Neural cell (in vitro differentiated cells): ENCODE results near the gene MTERF2. TPM values are rescaled to one million over a fixed set of nuclear protein-coding genes. Genes with fewer than 3 reads are reported as not detected.

ENCODE experiments used
- H2AFZ ChIP-seq: fragments of 200-600, 300-800 bp; sonication (generic), shearing (Covaris generic); 2 replicates; pipeline ENCODE4 v1.6.0; 2014; ENCODE audit warnings: low read depth, mild to moderate bottlenecking, antibody characterized with exemption, low read length, moderate library complexity
- H3F3A ChIP-seq: fragments of 200-600 bp; shearing (Covaris generic); 2 replicates; pipeline ENCODE4 v1.6.1; 2016; ENCODE audit warnings: mild to moderate bottlenecking, moderate library complexity, mixed read lengths, antibody characterized with exemption, low read length; ENCODE audit not compliant: insufficient read depth, poor library complexity, severe bottlenecking
- H3K27ac ChIP-seq: fragments of 200-600, 300-800 bp; sonication (generic), shearing (Covaris generic); 2 replicates; pipeline ENCODE4 v1.5.1; 2014; ENCODE audit warnings: mild to moderate bottlenecking, low read length, moderate library complexity
- H3K27me3 ChIP-seq: fragments of 300-800, 200-600 bp; sonication (generic), shearing (Covaris generic); 2 replicates; pipeline ENCODE4 v1.6.0; 2014; ENCODE audit warnings: mild to moderate bottlenecking, low read depth, low read length, moderate library complexity; ENCODE audit not compliant: insufficient read depth
- H3K36me3 ChIP-seq: fragments of 300-800, 200-600 bp; sonication (generic), shearing (Covaris generic); 2 replicates; pipeline ENCODE4 v1.5.1; 2014; ENCODE audit warnings: mild to moderate bottlenecking, antibody characterized with exemption, low read length, moderate library complexity; ENCODE audit not compliant: insufficient read depth
- H3K4me2 ChIP-seq: fragments of 300-800, 200-600 bp; sonication (generic), shearing (Covaris generic); 2 replicates; pipeline ENCODE4 v1.6.0; 2014; ENCODE audit warnings: mild to moderate bottlenecking, low read length
- H3K4me3 ChIP-seq: fragments of 300-800, 200-600 bp; sonication (generic), shearing (Covaris generic); 2 replicates; pipeline ENCODE4 v1.5.1; 2014; ENCODE audit warnings: mild to moderate bottlenecking, low read length, moderate library complexity
- H3K79me2 ChIP-seq: fragments of 200-600 bp; shearing (Covaris generic); replicated peaks from 2 replicates; pipeline ENCODE4 v1.6.0; 2014; ENCODE audit warnings: mild to moderate bottlenecking, low read length, moderate library complexity; ENCODE audit not compliant: insufficient read depth
- H3K9ac ChIP-seq: fragments of 300-800, 200-600 bp; sonication (generic), shearing (Covaris generic); 2 replicates; pipeline ENCODE4 v1.6.1; 2016; ENCODE audit warnings: mild to moderate bottlenecking, low read length, mixed read lengths
- H3K9me2 ChIP-seq: fragments of 200-600 bp; shearing (Covaris generic); 2 replicates; pipeline ENCODE4 v1.6.1; 2016; ENCODE audit warnings: mild to moderate bottlenecking, low read length, mixed read lengths; ENCODE audit not compliant: insufficient read depth
- H3K9me3 ChIP-seq: fragments of 200-600, 300-800 bp; sonication (generic), shearing (Covaris generic); 2 replicates; pipeline ENCODE4 v1.6.1; 2016; ENCODE audit warnings: mild to moderate bottlenecking, mixed run types, low read length, moderate library complexity, mixed read lengths
- H4K20me1 ChIP-seq: fragments of 200-600 bp; shearing (Covaris generic); 2 replicates; pipeline ENCODE4 v1.6.1; 2016; ENCODE audit warnings: mild to moderate bottlenecking, mixed run types; ENCODE audit not compliant: insufficient read depth
- CTCF ChIP-seq: fragments of 450-650 bp; IDR thresholded peaks from 2 replicates; pipeline ENCODE4 v1.5.1; 2014; ENCODE audit warnings: antibody characterized with exemption, mild to moderate bottlenecking, moderate library complexity; ENCODE audit not compliant: poor library complexity, severe bottlenecking
- EP300 ChIP-seq: fragments of 450-650 bp; conservative IDR thresholded peaks from 2 replicates; pipeline ENCODE4 v1.6.1; 2014; ENCODE audit warnings: antibody characterized with exemption, mild to moderate bottlenecking, moderate library complexity; ENCODE audit not compliant: poor library complexity, severe bottlenecking
- EZH2 ChIP-seq: fragments of 200-600, 300-800 bp; shearing (Covaris generic), sonication (generic); IDR thresholded peaks from 2 replicates; pipeline ENCODE4 v1.6.1; 2014; ENCODE audit warnings: antibody characterized with exemption, low read length, borderline replicate concordance, mild to moderate bottlenecking; ENCODE audit not compliant: insufficient read depth, poor library complexity, severe bottlenecking
- MXI1 ChIP-seq: fragments of 450-650 bp; conservative IDR thresholded peaks from 2 replicates; pipeline ENCODE4 v1.6.1; 2014; ENCODE audit warnings: antibody characterized with exemption, mild to moderate bottlenecking; ENCODE audit not compliant: poor library complexity, severe bottlenecking
- POLR2AphosphoS5 ChIP-seq: IDR thresholded peaks from 2 replicates; pipeline ENCODE4 v1.6.1; 2012
- RAD21 ChIP-seq: fragments of 450-650 bp; conservative IDR thresholded peaks from 2 replicates; pipeline ENCODE4 v1.6.1; 2014; ENCODE audit warnings: antibody characterized with exemption, mild to moderate bottlenecking, moderate library complexity
- SMC3 ChIP-seq: fragments of 450-650 bp; conservative IDR thresholded peaks from 2 replicates; pipeline ENCODE4 v1.6.1; 2014; ENCODE audit warnings: antibody characterized with exemption, mild to moderate bottlenecking, moderate library complexity; ENCODE audit not compliant: poor library complexity
- TAF1 ChIP-seq: IDR thresholded peaks from 2 replicates; pipeline ENCODE4 v1.6.1; 2012; ENCODE audit warnings: low read depth
- polyA plus RNA-seq: library from polyadenylated mRNA; depleted of rRNA; stranded (reverse); fragments of >200 nt; gene quantifications from 2 replicates; pipeline ENCODE4 v1.2.3, GENCODE V29; 2014

The MTERF2 gene
- polyA plus RNA-seq, 1 donor from 2014 or later = 47.8 TPM

DNA sequence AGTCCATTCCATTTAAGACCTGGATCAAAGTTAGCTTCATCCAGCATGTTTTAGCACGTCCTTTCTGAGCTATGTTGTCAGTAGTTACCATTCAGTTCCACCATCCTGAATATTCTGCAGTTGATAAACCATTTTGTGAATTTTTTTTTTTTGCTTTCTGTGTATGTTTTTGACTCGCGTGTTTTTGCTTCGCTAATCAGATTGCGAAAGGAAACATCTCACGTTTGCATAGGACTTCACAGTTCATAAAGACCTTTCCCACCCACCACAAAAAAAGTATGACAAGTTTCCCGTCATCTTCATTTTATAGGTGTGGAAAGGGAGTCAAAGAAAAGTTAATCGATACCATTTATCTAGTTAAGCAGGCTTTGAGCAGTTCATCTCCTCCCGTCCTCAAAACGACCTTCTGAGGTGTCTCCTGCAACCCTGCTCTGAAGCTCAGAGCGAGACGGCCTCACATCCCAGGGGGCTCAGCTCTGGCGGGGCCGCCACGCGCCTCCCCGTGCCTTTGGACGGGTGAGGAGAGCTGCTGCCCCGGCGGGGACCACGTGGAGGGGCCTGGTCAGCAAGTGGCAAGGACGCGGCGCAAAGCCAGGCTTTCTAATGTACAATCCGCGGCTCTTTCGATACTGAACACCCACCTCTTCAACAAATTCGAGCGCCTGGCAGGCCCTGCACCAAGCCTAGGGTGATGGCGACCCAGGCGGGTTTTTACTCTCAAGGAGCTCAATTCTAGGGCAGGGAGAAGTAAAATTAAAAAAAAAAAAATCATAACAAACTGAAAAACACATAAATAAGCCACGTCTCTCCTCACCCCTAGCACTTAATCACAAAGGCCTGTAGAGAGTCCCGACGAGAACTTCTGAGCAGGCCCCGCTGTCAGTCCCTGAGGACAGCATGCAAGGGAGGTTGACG lies 32.2 kb downstream of the MTERF2 start:
- TF ChIP-seq EZH2 = no peak
- TF ChIP-seq CTCF = no peak
- no peak for TF ChIP-seq POLR2AphosphoS5
- TF ChIP-seq EP300 = no peak
- TF ChIP-seq TAF1 = no peak
- TF ChIP-seq SMC3 = no peak
- no peak for TF ChIP-seq MXI1
- TF ChIP-seq RAD21 = no peak
- no peaks in the 10 kb centered on the region for H4K20me1 ChIP-seq
- H2AFZ ChIP-seq = peak overlapping the region; percentile 22
- peak overlapping the region; percentile 77 for H3K9ac ChIP-seq
- H3K79me2 ChIP-seq = peaks cover 25% of the 10 kb centered on the region
- no peaks in the 10 kb centered on the region for H3K36me3 ChIP-seq
- H3K4me3 ChIP-seq = peak overlapping the region; percentile 90
- H3K9me3 ChIP-seq = no peaks in the 10 kb centered on the region
- H3F3A ChIP-seq = no peaks in the 10 kb centered on the region
- peak overlapping the region; percentile 69 for H3K27ac ChIP-seq
- peak overlapping the region; percentile 3 for H3K4me2 ChIP-seq
- H3K9me2 ChIP-seq = no peaks in the 10 kb centered on the region
- no peaks in the 10 kb centered on the region for H3K27me3 ChIP-seq

DNA sequence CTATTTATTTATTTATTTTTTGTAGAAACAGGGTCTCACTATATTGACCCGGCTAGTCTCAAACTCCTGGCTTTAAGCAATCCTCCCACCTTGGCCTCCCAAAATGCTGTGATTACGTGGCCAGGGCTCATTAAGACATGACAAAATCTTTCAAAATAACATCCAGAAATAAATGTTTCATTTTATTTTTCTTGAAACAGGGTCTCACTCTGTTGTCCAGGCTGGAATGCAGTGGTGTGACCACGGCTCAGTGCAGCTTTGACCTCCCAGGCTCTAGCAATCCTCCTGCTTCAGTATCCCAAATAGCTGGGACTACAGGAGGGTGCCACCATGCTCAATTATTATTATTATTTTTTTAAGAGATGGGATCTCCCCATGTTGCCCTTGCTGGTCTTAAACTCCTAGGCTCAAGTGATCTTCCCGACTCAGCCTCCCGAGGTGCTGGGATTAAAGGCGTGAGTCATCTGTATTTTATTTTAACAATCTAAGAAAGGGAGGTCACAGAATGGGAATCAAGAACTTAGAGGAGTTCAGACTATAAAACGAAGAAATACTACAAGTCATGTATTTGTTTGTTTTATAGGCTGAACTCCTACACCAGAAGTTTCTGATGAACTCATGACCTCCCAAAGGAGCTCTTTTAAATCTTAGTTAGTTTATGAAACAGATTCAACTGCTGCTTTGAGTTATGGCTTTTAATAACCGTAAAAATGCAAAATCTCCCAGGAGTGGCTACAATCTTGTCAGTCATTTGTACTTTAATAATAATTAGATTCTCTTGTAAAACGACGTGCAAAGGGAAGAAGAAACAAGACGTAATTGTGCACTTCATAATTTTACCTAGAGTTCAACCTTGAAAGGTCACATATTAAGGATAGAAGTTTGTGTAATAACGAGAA lies 33.3 kb downstream of the MTERF2 start:
- H3K27ac ChIP-seq = no peak overlapping the region
- H2AFZ ChIP-seq = no peak overlapping the region
- TF ChIP-seq RAD21 = no peak
- H3K9me2 ChIP-seq = no peaks in the 10 kb centered on the region
- no peaks in the 10 kb centered on the region for H3F3A ChIP-seq
- H3K9me3 ChIP-seq = no peaks in the 10 kb centered on the region
- no peak overlapping the region for H3K4me3 ChIP-seq
- no peaks in the 10 kb centered on the region for H3K36me3 ChIP-seq
- no peaks in the 10 kb centered on the region for H4K20me1 ChIP-seq
- H3K9ac ChIP-seq = no peak overlapping the region
- H3K27me3 ChIP-seq = no peaks in the 10 kb centered on the region
- H3K4me2 ChIP-seq = no peak overlapping the region
- H3K79me2 ChIP-seq = peaks cover 15% of the 10 kb centered on the region

DNA sequence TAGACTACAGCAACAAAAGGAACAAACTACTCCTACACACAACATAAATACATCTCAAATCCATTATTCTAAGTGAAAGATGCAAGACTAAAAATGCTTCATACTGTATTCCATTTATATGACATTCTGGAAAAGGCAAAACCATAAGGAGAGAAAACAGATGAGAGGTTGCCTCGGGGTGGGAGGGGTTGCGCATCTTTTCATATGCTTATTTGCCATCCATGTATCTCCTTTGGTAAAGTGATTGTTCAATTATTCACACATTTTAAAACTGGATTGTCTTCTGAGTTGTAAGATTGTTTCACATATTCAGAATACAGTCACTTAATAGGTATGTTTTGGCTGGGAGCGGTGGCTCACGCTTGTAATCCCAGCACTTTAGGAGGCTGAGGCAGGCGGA lies 36.4 kb downstream of the MTERF2 start:
- no peak overlapping the region for H3K4me2 ChIP-seq
- no peak overlapping the region for H3K27ac ChIP-seq
- TF ChIP-seq EP300 (no peak), CTCF (no peak)
- H3F3A ChIP-seq = no peaks in the 10 kb centered on the region
- H3K4me3 ChIP-seq = no peak overlapping the region
- H3K36me3 ChIP-seq = no peaks in the 10 kb centered on the region
- no peaks in the 10 kb centered on the region for H3K27me3 ChIP-seq
- H3K9me2 ChIP-seq = no peaks in the 10 kb centered on the region
- H3K9me3 ChIP-seq = no peaks in the 10 kb centered on the region
- no peak overlapping the region for H3K9ac ChIP-seq
- no peaks in the 10 kb centered on the region for H4K20me1 ChIP-seq
- no peak overlapping the region for H2AFZ ChIP-seq
- no peaks in the 10 kb centered on the region for H3K79me2 ChIP-seq
